Activated CD4-positive, CD25-positive, alpha-beta regulatory T cell (primary cell): ENCODE measurements around the gene RPS29.
"Not testable (repeated sequence)": the region's sequence is repeated elsewhere in the genome, so short reads cannot be mapped to it uniquely, and the experiment has no call there.

Experiments
- DNase-seq, 4 experiments: peaks; one replicate each; lab custom pipeline; 2025; lab: John Stamatoyannopoulos, UW

Gene RPS29

GRCh38 chr14:49585803-49586672, at the start of gene RPS29:
RPS29 (minus strand) TSS chr14:49586380; CDS start chr14:49586346, 34 bp downstream.
- DNase-seq = peak; percentile 93 to 98 (median 94)

DNA sequence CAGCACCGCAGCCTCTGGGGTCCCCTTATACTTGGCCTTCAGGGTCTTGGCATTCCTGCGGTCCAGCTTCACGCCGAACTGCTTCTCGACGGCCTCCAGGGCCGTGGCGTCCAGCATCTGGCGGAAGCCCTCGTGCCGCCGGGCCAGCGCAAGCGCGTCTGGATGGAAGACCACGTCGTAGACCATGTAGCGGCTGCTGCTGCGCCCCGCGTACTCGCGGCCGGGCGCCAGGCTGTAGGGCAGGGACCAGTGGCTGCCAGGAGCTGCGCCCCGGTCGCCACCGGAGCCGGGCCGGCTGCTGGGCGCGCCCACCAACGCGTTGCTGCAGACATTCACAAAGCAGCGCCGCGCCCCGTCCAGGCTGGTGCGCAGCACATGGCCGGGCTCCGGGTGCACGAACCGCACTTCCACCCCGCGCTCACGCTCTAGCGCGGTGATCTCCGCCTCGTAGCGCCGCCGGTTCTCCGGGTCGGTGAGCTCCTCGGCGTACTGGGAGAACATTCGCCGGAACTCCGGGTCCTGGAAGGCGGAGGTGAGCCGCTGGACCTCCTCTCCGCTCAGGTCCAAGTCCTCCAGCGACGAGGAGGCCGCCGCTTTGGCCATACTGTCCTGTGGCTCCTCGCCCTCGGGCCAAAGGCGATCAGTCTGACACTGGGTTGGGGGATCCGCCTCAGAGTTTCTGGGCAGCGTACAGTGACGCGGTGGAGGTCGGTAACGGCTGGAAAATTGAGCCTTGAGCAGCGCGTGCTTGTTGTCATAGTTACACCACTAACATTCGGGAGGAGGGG, 48.6 kb upstream of the RPS29 start, which contains the start of gene DNAAF2:
TSS of gene DNAAF2 (minus strand) at position 698 of the 788 bp plus-strand sequence. CDS start at position 603, 95 bp downstream.
- peak; percentile 28 to 47 (median 40) for DNase-seq

DNA sequence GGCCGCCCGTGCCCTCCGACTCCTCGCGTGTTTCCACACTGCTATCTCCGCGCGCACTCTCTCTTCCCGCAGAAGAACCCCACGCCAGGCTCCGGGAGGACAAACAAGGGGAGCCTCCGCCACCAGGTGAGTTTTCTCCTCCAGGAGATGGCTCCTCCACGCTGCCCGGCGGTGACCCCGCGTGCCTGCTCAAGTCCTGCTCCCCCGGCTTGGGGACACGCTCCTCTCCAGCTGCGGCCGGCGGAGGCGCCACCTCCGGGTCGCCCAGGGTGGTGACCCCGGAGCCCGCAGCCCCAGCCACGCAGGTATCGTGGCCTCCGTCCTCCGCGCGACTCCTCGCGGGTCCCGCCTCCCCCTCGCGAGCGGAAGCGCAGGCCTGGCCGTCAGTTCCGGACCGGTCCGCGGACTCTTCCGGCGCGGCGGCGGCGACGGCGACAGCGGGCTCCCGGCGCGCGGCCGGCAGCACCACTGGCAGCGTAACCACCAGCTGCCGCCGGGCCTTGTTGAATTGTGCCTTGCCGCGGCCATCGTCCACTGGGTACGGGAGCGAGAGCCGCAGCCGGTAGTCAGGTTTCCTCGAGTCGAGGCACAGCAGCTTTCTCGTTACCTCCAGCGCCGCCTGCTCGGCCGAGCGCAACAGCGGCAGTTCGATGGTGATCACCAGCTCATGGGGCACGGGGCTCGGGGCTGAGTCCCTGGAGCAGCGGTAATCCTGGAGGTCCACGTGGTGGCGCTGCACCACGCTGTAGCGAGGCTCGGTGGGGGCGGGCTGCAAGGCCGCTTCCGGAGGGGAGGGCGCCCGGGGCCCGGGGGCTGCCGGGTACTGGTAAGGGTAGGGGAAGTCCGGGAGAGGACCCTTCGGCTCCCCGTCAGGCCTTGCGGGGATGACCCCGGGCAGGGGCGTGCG, 47.7 kb upstream of the RPS29 start:
- DNase-seq = peak; percentile 88 to 94 (median 91)

DNA sequence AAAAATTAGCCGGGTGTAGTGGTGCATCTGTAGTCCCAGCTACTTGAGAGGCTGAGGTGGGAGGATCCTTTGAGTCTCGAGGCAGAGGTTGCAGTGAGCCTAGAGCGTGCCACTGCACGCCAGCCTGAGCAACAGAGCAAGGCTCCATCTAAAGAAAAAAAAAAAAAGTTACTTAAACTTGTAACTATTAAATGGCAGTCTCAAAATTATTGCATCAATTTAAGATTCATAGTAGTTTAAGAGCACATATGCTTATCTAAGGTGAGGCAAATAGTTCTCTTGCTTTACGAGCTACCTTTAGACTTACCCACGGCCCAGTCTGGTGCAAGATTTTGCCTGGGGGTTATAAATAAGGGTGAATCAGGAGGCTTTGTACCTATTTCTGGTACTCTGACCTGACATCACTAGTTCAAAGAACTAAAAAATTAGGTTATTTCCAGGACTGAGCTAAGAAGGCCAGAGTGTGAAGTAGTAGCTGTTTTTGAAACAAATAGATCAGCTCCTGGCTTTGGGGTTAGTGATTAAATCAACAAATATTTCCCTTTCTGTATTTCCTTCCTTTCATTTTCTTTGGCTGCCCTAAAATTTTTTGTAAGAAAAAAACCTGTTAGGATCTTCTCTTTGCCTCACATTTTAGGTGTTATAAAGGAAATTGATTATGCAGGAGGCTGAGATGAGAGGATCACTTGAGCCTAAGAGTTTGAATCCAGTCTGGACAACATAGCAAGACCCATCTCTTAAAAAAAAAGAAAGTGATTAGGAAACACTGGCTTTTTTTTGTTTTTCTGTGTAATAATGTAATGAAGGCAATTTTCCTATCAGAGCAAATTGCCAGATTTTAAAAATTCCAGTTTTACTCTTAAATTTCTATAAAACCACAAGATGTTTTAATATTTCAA, 38.0 kb upstream of the RPS29 start:
- no peak for DNase-seq

DNA sequence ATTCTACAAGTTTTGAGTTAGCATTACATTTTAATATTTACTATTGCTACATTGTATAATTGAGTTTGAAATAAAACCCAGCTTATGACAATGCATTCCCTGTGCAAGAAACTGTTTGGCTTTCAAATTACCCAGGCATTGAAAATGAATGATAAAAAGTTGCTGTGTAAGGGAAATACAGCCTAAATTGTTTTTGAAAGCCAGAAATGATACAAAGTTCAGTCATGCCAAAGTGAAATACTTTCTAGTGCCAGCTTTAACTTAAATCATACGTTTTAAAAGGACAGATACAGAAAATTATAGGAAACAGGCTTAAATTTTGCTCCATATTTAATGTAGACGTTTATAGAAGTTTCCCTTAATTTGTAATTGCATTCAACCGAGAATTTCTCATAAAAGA, 37.2 kb upstream of the RPS29 start:
- no peak for DNase-seq

GRCh38 chr14:49622022-49622607, 35.9 kb upstream of the RPS29 start:
- no peak for DNase-seq

DNA sequence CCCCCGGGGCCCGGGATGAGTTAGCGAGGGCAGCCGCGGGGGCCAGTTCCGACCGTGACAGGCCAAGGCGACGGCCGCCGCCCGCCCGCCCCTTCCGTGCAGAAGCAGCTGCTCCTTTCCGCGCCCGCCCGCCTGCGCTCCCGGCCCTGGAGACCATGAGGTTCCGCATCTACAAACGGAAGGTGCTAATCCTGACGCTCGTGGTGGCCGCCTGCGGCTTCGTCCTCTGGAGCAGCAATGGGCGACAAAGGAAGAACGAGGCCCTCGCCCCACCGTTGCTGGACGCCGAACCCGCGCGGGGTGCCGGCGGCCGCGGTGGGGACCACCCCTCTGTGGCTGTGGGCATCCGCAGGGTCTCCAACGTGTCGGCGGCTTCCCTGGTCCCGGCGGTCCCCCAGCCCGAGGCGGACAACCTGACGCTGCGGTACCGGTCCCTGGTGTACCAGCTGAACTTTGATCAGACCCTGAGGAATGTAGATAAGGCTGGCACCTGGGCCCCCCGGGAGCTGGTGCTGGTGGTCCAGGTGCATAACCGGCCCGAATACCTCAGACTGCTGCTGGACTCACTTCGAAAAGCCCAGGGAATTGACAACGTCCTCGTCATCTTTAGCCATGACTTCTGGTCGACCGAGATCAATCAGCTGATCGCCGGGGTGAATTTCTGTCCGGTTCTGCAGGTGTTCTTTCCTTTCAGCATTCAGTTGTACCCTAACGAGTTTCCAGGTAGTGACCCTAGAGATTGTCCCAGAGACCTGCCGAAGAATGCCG, 35.1 kb upstream of the RPS29 start:
- DNase-seq = peak; percentile 38 to 65 (median 53)

GRCh38 chr14:49620182-49621113, 34.3 kb upstream of the RPS29 start, which contains the start of the genes MGAT2 and RPL36AL:
MGAT2 (plus strand) TSS chr14:49620799; CDS start chr14:49621269, 470 bp downstream.
RPL36AL (minus strand) TSS chr14:49620626; CDS start chr14:49619104, 1,522 bp downstream.
- peak; percentile 82 to 86 (median 85) for DNase-seq

DNA sequence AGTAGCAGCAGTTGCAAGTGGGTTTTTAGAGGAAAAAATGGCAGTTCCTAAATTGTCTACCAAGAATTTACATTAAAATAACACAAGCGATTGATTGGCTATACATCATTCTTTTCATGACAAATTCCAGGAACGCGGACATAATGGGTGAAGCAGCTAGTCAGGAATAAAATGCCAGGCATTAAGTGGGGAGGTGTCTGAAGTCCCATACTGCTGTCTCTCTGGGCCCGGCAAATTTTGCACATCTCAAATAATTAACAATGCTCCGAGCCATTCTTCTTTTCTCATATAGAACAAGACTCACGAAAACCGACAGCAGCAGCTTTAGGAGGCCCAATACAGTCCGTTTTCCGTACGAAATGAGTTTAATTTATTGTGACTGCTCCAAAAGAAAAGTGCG, 33.5 kb upstream of the RPS29 start:
- DNase-seq = no peak

- not testable (repeated sequence) for DNase-seq
These were observed 33.1 kb upstream of the RPS29 start for GRCh38 chr14:49619273-49619672.

DNA sequence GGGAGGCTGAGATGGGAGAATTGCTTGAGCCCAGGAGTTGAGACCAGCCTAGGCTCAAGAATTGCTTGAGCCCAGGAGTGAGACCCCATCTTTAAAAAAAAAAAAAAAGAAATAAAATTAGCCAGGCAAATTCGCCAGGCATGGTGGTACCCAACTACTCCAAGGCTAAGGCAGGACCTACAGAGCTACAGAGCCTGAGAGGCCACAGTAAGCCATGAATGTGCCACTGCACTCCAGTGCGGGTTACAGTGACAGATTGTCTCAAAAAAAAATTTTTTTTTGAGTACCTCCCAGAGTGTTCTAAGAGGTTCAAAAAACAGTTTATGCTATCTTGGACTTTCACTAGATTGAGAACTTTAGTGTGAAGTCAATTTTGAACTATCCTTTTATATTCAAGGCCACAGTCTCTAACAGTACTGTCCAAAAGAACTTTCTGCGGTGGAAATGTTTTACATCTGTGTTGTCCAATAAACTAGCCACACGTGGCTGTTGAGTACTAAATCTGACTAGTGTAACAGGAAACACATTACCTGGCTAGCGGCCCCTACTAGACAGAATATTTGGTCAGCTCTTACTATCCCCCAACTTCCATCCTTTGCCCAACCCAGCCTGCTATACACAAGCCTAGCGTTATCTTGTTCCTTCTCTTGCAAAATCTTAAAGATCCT, 31.8 kb upstream of the RPS29 start:
- DNase-seq = no peak

- DNase-seq = no peak
These were observed 29.6 kb upstream of the RPS29 start for GRCh38 chr14:49615776-49616175.

DNA sequence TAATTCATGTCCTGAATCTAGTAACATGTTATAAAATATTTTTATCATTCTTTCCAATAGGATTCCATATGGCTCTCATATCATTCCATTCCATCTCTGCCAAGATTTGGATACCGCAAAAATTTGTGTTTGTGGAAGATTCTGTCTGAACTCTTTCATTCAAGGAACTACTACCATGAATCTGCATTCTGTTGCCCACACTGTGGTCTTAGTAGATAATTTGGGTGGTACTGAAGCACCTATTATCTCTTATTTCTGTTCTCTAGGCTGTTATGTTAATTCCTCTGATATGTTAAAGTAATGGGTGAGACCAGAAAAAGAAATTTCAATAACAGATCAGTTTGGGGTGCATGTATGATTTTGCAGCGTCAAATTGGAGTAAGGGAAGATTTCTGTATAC, 28.0 kb upstream of the RPS29 start:
- DNase-seq = no peak

DNA sequence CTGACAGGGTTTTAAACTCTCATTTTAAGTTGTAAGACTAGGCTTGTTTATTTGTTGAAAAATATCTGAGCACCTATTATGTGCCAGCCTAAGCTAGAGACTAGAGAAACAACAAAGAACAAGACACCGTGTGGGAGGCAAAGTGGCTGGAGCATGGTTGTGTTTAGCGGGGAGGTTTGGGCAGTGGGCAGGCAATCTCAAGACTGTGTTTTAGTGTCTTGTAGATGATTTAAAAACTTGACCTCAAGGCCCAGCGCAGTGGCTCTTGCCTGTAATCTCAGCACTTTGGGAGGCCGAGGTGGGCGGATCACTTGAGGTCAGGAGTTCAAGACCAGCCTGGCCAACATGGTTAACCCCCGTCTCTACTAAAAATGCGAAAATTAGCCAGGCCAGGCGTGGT, 26.5 kb upstream of the RPS29 start:
- DNase-seq = no peak

DNA sequence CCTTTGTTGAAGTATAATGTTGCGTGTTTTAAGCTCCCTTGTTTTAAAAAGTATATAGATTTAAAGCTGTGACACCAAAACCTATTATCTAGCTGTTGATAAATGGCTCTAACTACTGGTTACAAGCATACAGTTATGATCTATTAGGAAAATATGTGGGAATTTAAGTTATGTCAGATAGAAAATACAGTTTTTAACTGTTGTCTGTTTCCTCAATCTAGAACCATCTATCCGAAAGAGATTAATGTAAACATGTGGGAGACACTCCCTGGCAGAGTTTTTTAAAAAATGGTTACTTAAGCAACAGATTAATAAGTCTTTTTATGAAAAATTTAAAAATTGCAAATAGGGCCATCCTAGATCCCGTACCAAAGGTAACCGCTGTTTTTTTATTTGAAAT, 26.1 kb upstream of the RPS29 start:
- no peak for DNase-seq

- DNase-seq = no peak
These were observed 21.4 kb upstream of the RPS29 start for GRCh38 chr14:49607583-49607982.

DNA sequence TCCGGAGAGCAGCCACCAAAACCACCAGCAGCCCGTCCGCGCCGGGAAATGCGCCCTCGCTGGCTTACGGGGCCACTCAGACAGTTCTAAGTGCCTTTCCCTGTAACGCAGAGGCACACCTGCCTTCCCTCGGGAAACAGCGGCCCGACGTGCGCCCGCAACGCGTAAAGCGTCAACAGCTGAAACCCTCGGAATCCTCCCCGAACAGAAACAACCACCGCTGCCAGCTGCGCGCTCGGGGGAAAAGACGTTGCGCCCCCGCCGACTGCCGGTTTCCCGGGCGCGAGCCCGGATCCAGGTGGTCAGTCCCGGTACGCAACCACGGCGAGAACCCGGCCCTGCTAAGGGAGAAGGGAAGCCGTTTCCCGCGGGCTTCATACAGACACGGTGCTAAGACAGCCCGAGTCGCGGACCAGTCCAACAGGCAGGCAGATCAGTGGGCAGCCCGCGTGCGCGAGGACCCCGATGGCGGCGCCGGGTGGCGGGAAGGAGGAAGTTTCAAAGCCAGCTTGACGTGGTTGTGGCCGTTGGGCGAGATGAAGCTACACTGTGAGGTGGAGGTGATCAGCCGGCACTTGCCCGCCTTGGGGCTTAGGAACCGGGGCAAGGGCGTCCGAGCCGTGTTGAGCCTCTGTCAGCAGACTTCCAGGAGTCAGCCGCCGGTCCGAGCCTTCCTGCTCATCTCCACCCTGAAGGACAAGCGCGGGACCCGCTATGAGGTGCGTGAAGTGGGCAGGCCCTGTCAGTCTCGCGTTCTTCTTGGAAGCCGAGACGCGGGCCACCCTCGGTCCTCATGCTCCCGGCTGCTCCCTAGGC, 12.5 kb upstream of the RPS29 start, which contains the start of gene LRR1:
TSS of gene LRR1 (plus strand) at position 456 of the 816 bp plus-strand sequence. CDS start at position 537, 81 bp downstream.
- peak; percentile 71 to 81 (median 76) for DNase-seq
